Smooth muscle cell (in vitro differentiated cells): ENCODE data around the gene ZNF532. TPM values are rescaled to one million over a fixed set of nuclear protein-coding genes. Genes with fewer than 3 reads are reported as not detected.
A peak's percentile ranks its signal among the peaks of the same experiment; 100 is the strongest.

Source experiments
- DNase-seq: peaks from one replicate; lab custom pipeline; 2025; ENCODE audit not compliant: unreplicated experiment; lab: John Stamatoyannopoulos, UW
- H2AFZ ChIP-seq: fragments of 200-600 bp; sonication (generic); 2 replicates; pipeline ENCODE4 v1.6.0; 2016; ENCODE audit warnings: antibody characterized with exemption, low read depth, mild to moderate bottlenecking
- H3F3A ChIP-seq: fragments of 200-600 bp; sonication (generic); 2 replicates; pipeline ENCODE4 v1.6.0; 2017; ENCODE audit warnings: antibody characterized with exemption, low read depth
- H3K27ac ChIP-seq: fragments of 200-600 bp; sonication (generic); 2 replicates; pipeline ENCODE4 v1.5.1; 2016; ENCODE audit warnings: low read depth, mild to moderate bottlenecking
- H3K27me3 ChIP-seq: fragments of 200-600 bp; sonication (generic); 2 replicates; pipeline ENCODE4 v1.6.1; 2016; ENCODE audit warnings: low read depth, mild to moderate bottlenecking
- H3K36me3 ChIP-seq: fragments of 200-600 bp; sonication (generic); 2 replicates; pipeline ENCODE4 v1.5.1; 2016; ENCODE audit warnings: low read depth
- H3K4me1 ChIP-seq: fragments of 200-600 bp; sonication (generic); 2 replicates; pipeline ENCODE4 v1.5.1; 2016; ENCODE audit warnings: low read depth
- H3K4me2 ChIP-seq: fragments of 200-600 bp; sonication (generic); 2 replicates; pipeline ENCODE4 v1.6.0; 2016; ENCODE audit warnings: mild to moderate bottlenecking
- H3K4me3 ChIP-seq: fragments of 200-600 bp; sonication (generic); 2 replicates; pipeline ENCODE4 v1.5.1; 2016; ENCODE audit warnings: mild to moderate bottlenecking
- H3K79me2 ChIP-seq: fragments of 200-600 bp; sonication (generic); 2 replicates; pipeline ENCODE4 v1.6.0; 2016; ENCODE audit warnings: low read depth, mild to moderate bottlenecking
- H3K9ac ChIP-seq: fragments of 200-600 bp; sonication (generic); 2 replicates; pipeline ENCODE4 v1.6.0; 2016; ENCODE audit warnings: low read depth
- H3K9me3 ChIP-seq: fragments of 200-600 bp; sonication (generic); replicated peaks from 2 replicates; pipeline ENCODE4 v1.5.1; 2016; ENCODE audit warnings: low read depth
- H4K20me1 ChIP-seq: fragments of 200-600 bp; sonication (generic); 2 replicates; pipeline ENCODE4 v1.6.0; 2016; ENCODE audit warnings: low read depth
- CTCF ChIP-seq: fragments of 200-600 bp; sonication (generic); IDR thresholded peaks from 2 replicates; pipeline ENCODE4 v1.5.1; 2017; ENCODE audit warnings: borderline replicate concordance, mild to moderate bottlenecking, antibody characterized with exemption; ENCODE audit not compliant: insufficient read depth, poor library complexity, severe bottlenecking
- WGBS: methylation state at CpG from one replicate; pipeline ENCODE4 v1.1.7; 2016; ENCODE audit warnings: low lambda C conversion rate; 5-methylcytosine and 5-hydroxymethylcytosine counted together
- polyA plus RNA-seq: library from polyadenylated mRNA; unstranded; fragments of >200 nt; fragmentation: Nextera tagmentation; extraction: Ambion mirVana; gene quantifications from 2 replicates; pipeline ENCODE4 v1.2.1, GENCODE V29; 2016
- total RNA-seq: library from RNA; depleted of rRNA; stranded (reverse); fragments of >200 nt; gene quantifications from 2 replicates; pipeline ENCODE4 v1.2.3, GENCODE V29; 2014

ZNF532 gene
- total and polyA plus RNA-seq, 2 experiments from 2014 or later, result 31.6 to 126 TPM

GRCh38 chr18:59013744-59014143 is 149.1 kb downstream of the ZNF532 start:
- H3K9me3 ChIP-seq, result no peaks in the 10 kb centered on the region
- H4K20me1 ChIP-seq, result no peaks in the 10 kb centered on the region
- H3K4me1 ChIP-seq, result peaks cover 3% of the 10 kb centered on the region
- no peak overlapping the region for H3K4me3 ChIP-seq
- H2AFZ ChIP-seq, result no peak overlapping the region
- WGBS, result 94% methylated on average over 2 of the region's 2 CpGs
- no peaks in the 10 kb centered on the region for H3K36me3 ChIP-seq
- TF ChIP-seq CTCF, result no peak
- no peak for DNase-seq
- no peak overlapping the region for H3K9ac ChIP-seq
- no peaks in the 10 kb centered on the region for H3K27me3 ChIP-seq
- H3K4me2 ChIP-seq, result no peak overlapping the region
- H3K79me2 ChIP-seq, result no peaks in the 10 kb centered on the region
- no peak overlapping the region for H3K27ac ChIP-seq
- no peaks in the 10 kb centered on the region for H3F3A ChIP-seq

- Histone ChIP-seq H3K9ac (no peak overlapping the region), H3K36me3 (no peaks in the 10 kb centered on the region), H3K4me3 (no peak overlapping the region), H3K79me2 (no peaks in the 10 kb centered on the region), H3K27me3 (no peaks in the 10 kb centered on the region), H3K9me3 (no peaks in the 10 kb centered on the region), H4K20me1 (no peaks in the 10 kb centered on the region), H2AFZ (no peak overlapping the region), H3K4me2 (no peak overlapping the region), H3F3A (no peaks in the 10 kb centered on the region), H3K27ac (no peak overlapping the region), H3K4me1 (no peaks in the 10 kb centered on the region)
- no peak for DNase-seq
- WGBS, result 99% methylated on average over 5 of the region's 5 CpGs
- no peak for TF ChIP-seq CTCF
Measured at GRCh38 chr18:59015531-59016152, 151.0 kb downstream of the ZNF532 start.

DNA sequence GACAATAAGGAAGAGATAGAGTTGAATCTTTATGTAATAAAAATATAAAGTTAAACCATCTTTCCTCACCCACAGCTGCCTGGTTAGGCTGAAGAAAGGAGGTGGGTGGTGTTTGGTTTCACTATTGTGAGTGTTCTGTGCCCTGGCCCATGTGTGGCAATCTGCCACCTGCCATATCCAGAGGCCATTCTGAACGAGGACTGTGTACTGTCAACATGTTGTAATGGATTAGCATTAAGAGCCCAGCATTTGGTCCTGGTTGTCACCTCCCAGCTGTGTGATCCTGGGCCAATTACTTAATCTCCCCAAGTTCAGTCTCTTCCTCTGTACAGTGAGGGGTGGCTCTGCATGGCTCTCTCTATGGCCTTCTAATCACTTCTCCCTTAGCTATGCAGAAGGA is 156.8 kb downstream of the ZNF532 start:
- H3K36me3 ChIP-seq, result no peaks in the 10 kb centered on the region
- H3K27me3 ChIP-seq, result no peaks in the 10 kb centered on the region
- peaks cover 7% of the 10 kb centered on the region for H3K4me1 ChIP-seq
- H3K27ac ChIP-seq, result peak overlapping the region; percentile 1
- DNase-seq, result no peak
- H4K20me1 ChIP-seq, result no peaks in the 10 kb centered on the region
- no peaks in the 10 kb centered on the region for H3K79me2 ChIP-seq
- no peak overlapping the region for H3K4me2 ChIP-seq
- no peak overlapping the region for H3K9ac ChIP-seq
- no peaks in the 10 kb centered on the region for H3K9me3 ChIP-seq
- peaks cover 4% of the 10 kb centered on the region for H3F3A ChIP-seq
- H3K4me3 ChIP-seq, result no peak overlapping the region
- H2AFZ ChIP-seq, result peak overlapping the region; percentile 49
- no peak for TF ChIP-seq CTCF
- WGBS, result 25% methylated on average over 1 of the region's 1 CpG
